ENCODE results near the gene LRRC71. TPM values are rescaled to one million over a fixed set of nuclear protein-coding genes. Genes with fewer than 3 reads are reported as not detected.

Gene LRRC71
- total RNA-seq, 2 experiments from 2014 or later: not detected

DNA sequence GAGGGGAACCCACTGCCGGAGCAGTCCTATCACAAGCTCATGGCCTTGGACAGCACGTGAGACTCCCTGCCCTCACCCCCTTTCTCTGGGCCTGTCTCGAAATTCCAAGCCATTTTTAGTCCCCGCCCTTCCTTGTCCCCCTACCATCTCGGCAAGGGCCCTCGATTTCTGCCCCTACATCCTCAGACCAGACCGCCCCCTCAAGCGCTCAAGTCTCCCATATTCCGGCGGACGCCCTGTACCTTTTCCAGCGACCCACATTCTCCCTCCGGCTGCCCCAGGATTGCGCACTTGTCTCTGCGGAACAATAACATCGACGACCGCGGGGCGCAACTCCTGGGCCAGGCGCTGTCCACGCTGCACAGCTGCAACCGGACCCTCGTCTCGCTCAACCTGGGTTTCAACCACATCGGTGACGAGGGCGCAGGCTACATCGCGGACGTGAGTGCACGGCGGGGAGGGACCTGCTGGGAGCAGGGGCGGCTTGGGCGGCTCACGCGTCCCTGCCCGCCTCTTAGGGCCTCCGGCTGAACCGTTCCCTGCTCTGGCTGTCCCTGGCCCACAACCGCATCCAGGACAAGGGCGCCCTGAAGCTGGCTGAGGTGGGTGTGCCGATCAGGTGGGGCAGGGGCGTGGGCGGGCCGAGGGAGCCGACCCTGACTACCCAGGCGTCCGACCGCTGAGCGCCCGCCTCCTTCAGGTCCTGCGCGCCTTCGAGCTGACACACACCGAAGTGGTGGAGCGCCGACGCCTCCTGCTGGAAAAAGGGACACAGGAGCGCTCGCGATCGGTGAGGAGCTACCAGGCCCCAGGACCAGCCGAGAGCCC is 7.0 kb downstream of the LRRC71 start:
- ChIA-PET POLR2A (interaction anchor here (0.6 kb wide), 1 partner anchor 9 kb away, joined by 4 read pairs; no protein-coding TSS in a partner anchor), CTCF (interaction anchor here (0.7 to 2.5 kb wide), 26 partner anchors 10 to 251 kb away, joined by 3 to 13 read pairs (median 4); partner anchors contain the start of genes HDGF, INSRR, ISG20L2 and METTL25B)
- H3K9me3 Mint-ChIP-seq: no peaks in the 10 kb centered on the region
- no peaks in the 10 kb centered on the region for H3K36me3 Mint-ChIP-seq (ENCODE audit: low read depth)
- H3K27me3 Mint-ChIP-seq: peaks cover 74% of the 10 kb centered on the region
- no peak overlapping the region for H3K27ac Mint-ChIP-seq
- peak; percentile 78 for DNase-seq
- peak overlapping the region; percentile 12 for H3K4me3 Mint-ChIP-seq
- peaks cover 32% of the 10 kb centered on the region for H3K4me1 Mint-ChIP-seq

GRCh38 chr1:156928043-156928602 is 7.7 kb downstream of the LRRC71 start:
- H3K4me3 Mint-ChIP-seq: peak overlapping the region; percentile 7
- CTCF ChIA-PET: interaction anchor here (0.7 to 2.5 kb wide), 22 partner anchors 10 to 252 kb away, joined by 3 to 13 read pairs (median 4); partner anchors contain the start of genes HDGF, INSRR, ISG20L2 and METTL25B
- no peak for DNase-seq

DNA sequence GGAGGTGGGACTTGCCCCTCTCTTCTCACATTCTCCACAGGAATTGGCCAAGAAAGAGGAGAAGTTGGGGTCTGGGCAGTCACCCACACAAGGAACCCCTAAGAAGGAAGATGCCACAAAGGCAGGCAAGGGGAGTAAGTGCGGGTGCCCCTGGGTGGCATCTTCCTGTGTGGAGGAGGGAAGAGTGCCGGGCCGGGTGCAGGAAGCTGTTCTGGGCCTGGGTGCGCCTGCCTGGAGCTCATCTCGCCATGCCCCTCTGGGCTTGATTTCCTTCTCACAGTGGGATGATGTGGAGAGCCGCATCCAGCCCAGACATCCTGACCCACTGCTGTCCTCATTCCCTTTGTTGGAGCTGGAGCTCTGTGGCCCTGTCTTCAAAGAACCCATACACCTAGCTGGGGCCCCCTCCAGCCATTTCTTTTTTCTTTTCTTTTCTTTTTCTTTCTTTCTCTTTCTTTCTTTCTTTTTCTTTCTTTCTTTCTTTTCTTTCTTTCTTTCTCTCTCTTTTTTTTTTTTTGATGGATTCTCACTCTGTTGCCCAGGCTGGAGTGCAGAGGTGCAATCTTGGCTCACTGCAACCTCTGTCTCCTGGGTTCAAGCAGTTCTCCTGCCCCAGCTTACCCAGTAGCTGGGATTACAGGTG is 9.3 kb downstream of the LRRC71 start:
- Mint-ChIP-seq H3K27ac (peak overlapping the region; percentile 28), H3K4me1 (peaks cover 29% of the 10 kb centered on the region), H3K9me3 (no peaks in the 10 kb centered on the region), H3K4me3 (no peak overlapping the region), H3K36me3 (ENCODE audit: low read depth) (no peaks in the 10 kb centered on the region), H3K27me3 (peaks cover 55% of the 10 kb centered on the region)
- ChIA-PET POLR2A (no interaction called here), CTCF (interaction anchor here (1.0 to 1.8 kb wide), 4 partner anchors 12 to 203 kb away, joined by 3 to 7 read pairs (median 3); partner anchors contain the start of gene NTRK1)
- no peak for DNase-seq

More at GRCh38 chr1:156928043-156928602, 7.7 kb downstream of the LRRC71 start:
- Mint-ChIP-seq H3K27me3 (peaks cover 67% of the 10 kb centered on the region), H3K36me3 (ENCODE audit: low read depth) (no peaks in the 10 kb centered on the region), H3K4me1 (peaks cover 32% of the 10 kb centered on the region), H3K27ac (no peak overlapping the region), H3K9me3 (no peaks in the 10 kb centered on the region)
- POLR2A ChIA-PET: interaction anchor here (0.6 kb wide), 1 partner anchor 8 kb away, joined by 4 read pairs; no protein-coding TSS in a partner anchor

DNA sequence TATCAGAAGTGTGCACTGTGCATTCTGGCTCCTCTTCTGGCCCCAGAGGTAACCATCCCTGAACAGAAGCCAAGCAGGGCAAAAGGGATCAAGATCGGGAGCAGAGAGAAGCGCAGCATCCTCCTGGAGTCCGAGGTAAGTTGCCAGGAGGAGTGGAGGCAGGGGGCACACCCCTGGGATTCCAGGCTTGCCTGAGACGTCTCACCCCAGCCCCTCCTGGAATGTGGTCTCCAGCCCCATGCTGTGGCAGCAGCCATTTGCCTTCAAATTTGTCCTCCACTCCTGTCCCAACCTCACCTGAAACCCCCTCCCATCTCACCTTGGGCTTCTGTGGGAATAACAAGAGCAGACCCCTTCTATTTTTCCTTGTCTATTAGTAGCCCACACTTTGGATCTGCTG is 10.1 kb downstream of the LRRC71 start:
- Mint-ChIP-seq H3K27ac (no peak overlapping the region), H3K4me1 (peaks cover 27% of the 10 kb centered on the region), H3K9me3 (no peaks in the 10 kb centered on the region), H3K36me3 (ENCODE audit: low read depth) (no peaks in the 10 kb centered on the region), H3K27me3 (peaks cover 48% of the 10 kb centered on the region), H3K4me3 (no peak overlapping the region)
- ChIA-PET CTCF (interaction anchor here (1.1 kb wide), 1 partner anchor 31 kb away, joined by 3 read pairs; no protein-coding TSS in a partner anchor), POLR2A (no interaction called here)
- DNase-seq: no peak

DNA sequence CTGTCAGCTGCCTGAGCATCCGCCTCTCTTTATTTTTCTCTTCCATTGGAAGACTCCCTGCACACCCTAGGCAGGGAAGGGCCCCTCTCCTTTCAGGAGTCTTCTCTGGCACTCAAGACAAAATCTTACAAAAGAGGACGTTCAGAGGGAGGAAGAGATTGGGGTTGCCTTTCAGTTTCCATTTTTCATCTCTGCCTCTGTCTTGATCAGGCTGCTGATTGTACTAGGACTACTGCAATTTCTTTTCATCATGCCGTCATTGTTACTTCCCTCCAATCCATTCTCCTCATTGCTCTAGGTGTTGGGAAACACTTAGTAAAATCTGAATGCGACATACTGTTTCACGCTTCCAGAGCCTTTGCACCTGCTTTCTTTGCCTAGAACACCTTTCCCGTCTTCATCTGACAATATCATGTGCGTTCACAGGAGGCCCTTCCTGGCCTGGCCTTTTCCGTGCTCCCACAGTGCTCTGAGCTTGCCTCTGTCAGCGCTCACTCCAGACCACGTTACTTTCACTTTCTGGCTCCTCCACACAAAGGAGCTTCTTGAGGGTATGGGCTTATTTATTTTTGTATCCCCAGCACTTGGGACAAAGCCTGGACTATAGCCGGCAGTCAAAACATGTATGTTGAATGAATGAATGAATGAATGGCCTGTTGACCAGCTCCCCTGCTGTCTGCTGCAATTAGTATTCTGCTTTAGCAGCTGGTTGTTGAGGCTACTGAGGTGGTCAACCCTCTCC is 10.9 kb downstream of the LRRC71 start:
- H3K27ac Mint-ChIP-seq: no peak overlapping the region
- DNase-seq: peak; percentile 34
- POLR2A ChIA-PET: no interaction called here

DNA sequence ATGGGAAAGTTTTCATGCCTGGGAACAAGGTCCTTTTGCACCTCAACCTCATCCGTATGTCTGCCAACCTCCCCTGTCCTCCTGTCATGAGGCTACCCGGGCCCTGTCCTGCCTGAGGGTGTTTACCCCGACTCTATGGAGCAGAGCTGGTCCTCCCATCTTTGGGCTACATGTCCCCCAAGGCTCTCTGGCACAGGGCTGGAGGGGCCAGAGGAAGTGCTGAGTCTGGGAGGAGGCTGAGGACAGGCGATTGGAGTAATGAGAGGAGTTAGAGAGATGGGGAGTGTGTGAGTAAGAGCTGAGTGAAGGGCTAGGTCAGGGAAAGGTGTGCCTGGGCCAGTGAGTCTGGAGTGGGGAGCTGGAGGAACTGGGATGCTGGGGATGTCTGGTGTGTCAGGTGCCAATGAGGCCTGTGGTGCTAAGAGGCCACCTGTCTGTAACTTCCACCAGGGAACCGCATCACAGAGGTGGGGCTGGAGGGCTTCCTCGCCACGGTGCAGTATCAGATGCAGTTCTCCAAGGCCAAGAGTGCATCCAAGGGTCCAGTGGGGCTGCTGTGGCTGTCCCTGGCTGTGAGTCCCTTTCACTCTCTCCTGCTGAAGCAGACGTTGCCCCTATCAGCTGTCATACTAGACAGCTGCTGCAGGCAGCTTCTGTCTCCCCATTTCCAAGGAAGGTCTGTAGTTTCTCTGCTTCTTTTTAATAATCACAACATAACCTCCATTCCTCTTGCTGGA is 11.7 kb downstream of the LRRC71 start:
- POLR2A ChIA-PET: no interaction called here
- Mint-ChIP-seq H3K4me1 (peaks cover 24% of the 10 kb centered on the region), H3K9me3 (no peaks in the 10 kb centered on the region), H3K36me3 (ENCODE audit: low read depth) (no peaks in the 10 kb centered on the region), H3K27me3 (peaks cover 31% of the 10 kb centered on the region), H3K27ac (no peak overlapping the region), H3K4me3 (no peak overlapping the region)
- CTCF ChIA-PET: no interaction called here
- DNase-seq: no peak

More for the DNA sequence above, 10.9 kb downstream of the LRRC71 start:
- Mint-ChIP-seq H3K4me1 (peaks cover 27% of the 10 kb centered on the region), H3K9me3 (no peaks in the 10 kb centered on the region), H3K4me3 (no peak overlapping the region), H3K27me3 (peaks cover 39% of the 10 kb centered on the region), H3K36me3 (ENCODE audit: low read depth) (no peaks in the 10 kb centered on the region)
- CTCF ChIA-PET: interaction anchor here (1.1 kb wide), 1 partner anchor 30 kb away, joined by 3 read pairs; no protein-coding TSS in a partner anchor

- Mint-ChIP-seq H3K4me1 (peaks cover 17% of the 10 kb centered on the region), H3K27ac (no peak overlapping the region), H3K4me3 (no peak overlapping the region), H3K27me3 (peaks cover 22% of the 10 kb centered on the region), H3K36me3 (ENCODE audit: low read depth) (peaks cover 1% of the 10 kb centered on the region), H3K9me3 (no peaks in the 10 kb centered on the region)
- DNase-seq: no peak
- CTCF ChIA-PET: interaction anchor here (0.5 to 1.0 kb wide), 3 partner anchors 43 to 1269 kb away, joined by 3 to 4 read pairs (median 4); no protein-coding TSS in a partner anchor
- POLR2A ChIA-PET: no interaction called here
These were observed 12.7 kb downstream of the LRRC71 start for GRCh38 chr1:156933136-156933535.

DNA sequence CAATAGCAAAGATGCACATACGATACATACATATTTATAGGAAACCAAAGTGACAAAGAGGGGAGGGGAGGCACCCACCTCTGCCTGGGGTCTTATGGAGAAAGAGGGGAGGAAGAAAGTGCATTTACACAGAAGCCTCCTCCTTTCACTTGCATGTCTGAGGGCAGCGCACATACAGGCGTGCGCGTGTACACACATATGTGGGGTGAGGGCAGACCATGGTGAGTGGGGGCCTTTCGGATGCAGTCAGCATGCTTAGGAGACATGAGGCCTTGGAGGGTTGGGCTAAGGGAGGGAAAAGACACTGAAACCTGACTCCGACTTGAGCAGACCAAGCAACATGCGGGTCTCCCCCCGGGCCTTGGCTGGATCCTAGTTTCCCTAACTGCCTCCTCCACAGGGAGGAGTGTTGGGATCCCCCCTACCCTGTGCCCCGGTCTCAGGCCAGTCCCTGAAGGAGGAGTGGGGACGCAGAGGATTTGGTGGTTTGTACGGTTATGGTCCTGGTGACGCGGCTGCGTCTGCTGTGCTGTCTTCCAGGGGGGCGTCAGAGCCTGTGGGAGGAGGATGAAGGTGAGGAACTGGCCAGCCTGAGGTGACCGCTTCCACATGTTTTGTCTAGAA is 15.2 kb downstream of the LRRC71 start:
- Mint-ChIP-seq H3K9me3 (no peaks in the 10 kb centered on the region), H3K4me1 (peaks cover 15% of the 10 kb centered on the region), H3K27me3 (peaks cover 7% of the 10 kb centered on the region), H3K4me3 (no peak overlapping the region), H3K27ac (no peak overlapping the region), H3K36me3 (ENCODE audit: low read depth) (peaks cover 7% of the 10 kb centered on the region)
- POLR2A ChIA-PET: interaction anchor here (0.6 kb wide), 1 partner anchor 8 kb away, joined by 4 read pairs; no protein-coding TSS in a partner anchor
- CTCF ChIA-PET: interaction anchor here (1.7 kb wide), 1 partner anchor 11 kb away, joined by 5 read pairs; no protein-coding TSS in a partner anchor
- no peak for DNase-seq

DNA sequence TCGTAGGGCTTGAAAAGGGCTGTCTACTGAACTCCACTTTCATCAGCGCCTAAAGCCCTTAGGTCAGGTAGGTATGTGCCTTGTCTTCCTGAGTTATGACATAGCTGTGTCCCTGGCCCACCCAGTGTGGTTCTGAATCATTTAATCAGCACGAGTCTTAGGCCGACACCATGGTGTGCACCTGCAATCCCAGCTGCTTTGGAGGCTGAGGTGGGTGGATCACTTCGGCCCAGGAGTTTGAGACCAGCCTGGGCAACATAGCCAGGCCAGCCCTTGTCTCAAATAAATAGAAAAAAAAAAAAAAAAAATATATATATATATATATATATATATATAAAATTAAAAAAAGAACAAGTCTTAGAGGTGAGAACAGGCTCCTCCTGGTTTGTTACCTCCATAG is 15.8 kb downstream of the LRRC71 start:
- peaks cover 1% of the 10 kb centered on the region for H3K27me3 Mint-ChIP-seq
- H3K9me3 Mint-ChIP-seq: no peaks in the 10 kb centered on the region
- H3K27ac Mint-ChIP-seq: no peak overlapping the region
- peaks cover 10% of the 10 kb centered on the region for H3K4me1 Mint-ChIP-seq
- no peak overlapping the region for H3K4me3 Mint-ChIP-seq
- CTCF ChIA-PET: interaction anchor here (1.2 to 1.7 kb wide), 2 partner anchors 11 to 328 kb away, joined by 3 to 5 read pairs; no protein-coding TSS in a partner anchor
- no peak for DNase-seq
- H3K36me3 Mint-ChIP-seq (ENCODE audit: low read depth): peaks cover 9% of the 10 kb centered on the region
- POLR2A ChIA-PET: interaction anchor here (0.6 kb wide), 1 partner anchor 8 kb away, joined by 4 read pairs; no protein-coding TSS in a partner anchor

DNA sequence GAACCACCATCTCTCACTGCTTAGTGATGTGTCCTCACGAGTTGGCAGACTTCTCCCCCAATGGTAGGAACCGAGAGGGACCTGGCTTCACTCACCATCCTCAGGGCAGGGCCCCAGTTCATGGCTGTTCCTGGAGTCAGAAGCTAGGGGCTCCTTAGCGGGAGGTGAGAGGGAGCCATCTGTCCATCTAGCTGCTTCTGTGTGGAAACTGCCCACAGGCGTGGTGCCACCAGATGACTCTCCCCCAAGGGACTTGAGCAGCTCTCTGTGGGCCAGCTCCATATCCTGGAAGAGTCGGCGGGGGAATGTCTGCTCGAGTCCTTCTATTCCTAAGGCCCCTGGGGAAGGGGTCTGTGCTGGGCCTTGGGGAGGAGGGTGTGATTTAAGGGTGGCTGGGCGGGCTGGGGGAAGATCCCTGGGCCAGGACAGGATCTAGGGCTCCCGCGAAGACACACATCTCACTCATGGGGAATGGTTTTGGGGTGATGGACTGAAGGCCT is 16.3 kb downstream of the LRRC71 start:
- Mint-ChIP-seq H3K4me3 (no peak overlapping the region), H3K4me1 (peaks cover 4% of the 10 kb centered on the region), H3K27me3 (no peaks in the 10 kb centered on the region), H3K36me3 (ENCODE audit: low read depth) (peaks cover 9% of the 10 kb centered on the region), H3K9me3 (no peaks in the 10 kb centered on the region), H3K27ac (no peak overlapping the region)
- no peak for DNase-seq
- CTCF ChIA-PET: interaction anchor here (1.1 to 2.0 kb wide), 4 partner anchors 10 to 329 kb away, joined by 3 to 5 read pairs (median 4); no protein-coding TSS in a partner anchor
- POLR2A ChIA-PET: no interaction called here

DNA sequence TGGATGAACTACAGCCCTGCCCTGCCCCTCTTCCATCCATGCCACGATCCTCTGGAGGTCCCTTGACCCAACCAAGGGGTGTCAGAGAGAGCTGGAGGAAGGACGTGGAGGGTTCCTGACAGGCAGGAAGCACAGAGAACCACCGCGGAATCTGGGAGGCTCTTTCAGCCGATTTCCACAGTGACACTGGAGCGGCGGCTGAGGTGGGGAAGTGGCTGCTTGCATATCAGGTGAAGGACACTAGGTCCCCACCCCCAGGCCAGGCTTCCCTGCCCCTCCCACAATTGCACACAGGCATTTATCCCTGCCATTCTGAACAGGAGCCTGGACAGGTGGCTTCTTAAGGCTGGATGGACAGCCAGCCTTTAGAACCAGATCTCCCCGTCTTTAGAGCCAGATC is 17.5 kb downstream of the LRRC71 start:
- peaks cover 12% of the 10 kb centered on the region for H3K36me3 Mint-ChIP-seq (ENCODE audit: low read depth)
- CTCF ChIA-PET: interaction anchor here (0.8 to 2.0 kb wide), 3 partner anchors 10 to 62 kb away, joined by 3 to 4 read pairs (median 4); no protein-coding TSS in a partner anchor

More for the DNA sequence above, 17.5 kb downstream of the LRRC71 start:
- no peaks in the 10 kb centered on the region for H3K9me3 Mint-ChIP-seq
- POLR2A ChIA-PET: no interaction called here
- no peak overlapping the region for H3K27ac Mint-ChIP-seq
- no peak overlapping the region for H3K4me3 Mint-ChIP-seq
- DNase-seq: no peak
- H3K27me3 Mint-ChIP-seq: no peaks in the 10 kb centered on the region
- no peaks in the 10 kb centered on the region for H3K4me1 Mint-ChIP-seq
